Caco-2 (cell line): ENCODE measurements around the gene PPP4R3A. TPM values are rescaled to one million over a fixed set of nuclear protein-coding genes. Genes with fewer than 3 reads are reported as not detected.
"Not testable (repeated sequence)": the region's sequence is repeated elsewhere in the genome, so short reads cannot be mapped to it uniquely, and the experiment has no call there.

ENCODE experiments used
- BruUV-seq: library from RNA; stranded (reverse); fragments of 400-500 nt; replicated peaks from 2 replicates; lab custom pipeline; 2021; lab: Mats Ljungman, UMichigan
- CTCF ChIA-PET: fragments of 300-600 bp; sonication (Branson Sonifier 250); formaldehyde crosslinking; loops from one replicate; lab custom pipeline; 2022; ENCODE audit warnings: antibody characterized with exemption; lab: Charles Lee
- POLR2A ChIA-PET: fragments of 300-600 bp; sonication (Branson Sonifier 250); formaldehyde crosslinking; loops from one replicate; lab custom pipeline; 2022; ENCODE audit warnings: antibody characterized with exemption; lab: Charles Lee
- DNase-seq, 2 experiments: peaks; one replicate each; pipeline versions ENCODE4 v3.0.0 to v3.0.0-alpha.2; 2020 to 2022
- H3K27me3 ChIP-seq: replicated peaks from 2 replicates; pipeline ENCODE4 v1.6.0; 2011; ENCODE audit warnings: low read length; ENCODE audit not compliant: control insufficient read depth, insufficient read depth
- H3K36me3 ChIP-seq: 2 replicates; pipeline ENCODE4 v1.5.1; 2011; ENCODE audit warnings: low read length; ENCODE audit not compliant: control insufficient read depth, insufficient read depth
- H3K4me1 ChIP-seq: fragments of 250-450 bp; sonication (Bioruptor Pico); 2 replicates; pipeline ENCODE4 v1.5.1; 2020; ENCODE audit warnings: mild to moderate bottlenecking
- H3K4me3 ChIP-seq: 2 replicates; pipeline ENCODE4 v1.5.1; 2011; ENCODE audit warnings: low read depth, mild to moderate bottlenecking, control low read depth, low read length
- H3K9me3 ChIP-seq: fragments of 250-450 bp; sonication (Bioruptor Pico); 2 replicates; pipeline ENCODE4 v1.5.1; 2020; ENCODE audit warnings: mild to moderate bottlenecking, moderate library complexity
- H3K27ac Mint-ChIP-seq: one replicate; pipeline ENCODE4 v1.8.0; 2022; ENCODE audit warnings: mixed read lengths; ENCODE audit not compliant: unreplicated experiment
- H3K27me3 Mint-ChIP-seq: one replicate; pipeline ENCODE4 v1.8.0; 2022; ENCODE audit warnings: mixed read lengths; ENCODE audit not compliant: insufficient read depth, unreplicated experiment
- H3K36me3 Mint-ChIP-seq: one replicate; pipeline ENCODE4 v1.8.0; 2022; ENCODE audit warnings: mild to moderate bottlenecking, mixed read lengths; ENCODE audit not compliant: insufficient read depth, unreplicated experiment
- H3K4me1 Mint-ChIP-seq: one replicate; pipeline ENCODE4 v1.8.0; 2022; ENCODE audit warnings: low read depth, mixed read lengths; ENCODE audit not compliant: unreplicated experiment
- H3K4me3 Mint-ChIP-seq: one replicate; pipeline ENCODE4 v1.8.0; 2022; ENCODE audit warnings: mild to moderate bottlenecking, moderate library complexity, mixed read lengths; ENCODE audit not compliant: unreplicated experiment
- H3K9me3 Mint-ChIP-seq: one replicate; pipeline ENCODE4 v1.8.0; 2022; ENCODE audit warnings: mixed read lengths; ENCODE audit not compliant: unreplicated experiment
- intact Hi-C: fragments of 100-400 bp; cut with micrococcal nuclease; formaldehyde crosslinking; loops from one replicate; pipeline ENCODE4 v1.10.0; 2022; ENCODE audit not compliant: unreplicated experiment
- total RNA-seq: library from RNA; stranded (reverse); gene quantifications from 2 replicates; pipeline ENCODE4 v1.2.3, GENCODE V29; 2022
- TF ChIP-seq, protein P1 (sequence below), 2 experiments: fragments of 200-600 bp in 1 of 2; IDR thresholded peaks; 1 replicate in 1 of 2; 2 replicates in 1 of 2; pipeline versions ENCODE4 v1.5.1 to v1.8.0; 2011 to 2022; ENCODE audit warnings: antibody characterized with exemption in 1 of 2, control low read depth in 1 of 2, inconsistent platforms in 1 of 2, low read depth in 1 of 2, low read length in 1 of 2, mild to moderate bottlenecking in 1 of 2, moderate library complexity in 1 of 2; ENCODE audit not compliant: insufficient read depth in 1 of 2, severe bottlenecking in 1 of 2, unreplicated experiment in 1 of 2

PPP4R3A gene
- total RNA-seq, 1 experiment from 2014 or later: 98.9 TPM

GRCh38 chr14:91439345-91439744 lies 70.8 kb downstream of the PPP4R3A start:
- H3K36me3 Mint-ChIP-seq: no peaks in the 10 kb centered on the region
- H3K4me1 Mint-ChIP-seq: no peaks in the 10 kb centered on the region
- H3K27ac Mint-ChIP-seq: no peak overlapping the region
- CTCF ChIA-PET: no interaction called here
- no peak overlapping the region for H3K4me3 Mint-ChIP-seq
- no peak for DNase-seq
- Histone ChIP-seq H3K36me3 (no peaks in the 10 kb centered on the region), H3K9me3 (no peaks in the 10 kb centered on the region), H3K4me1 (no peaks in the 10 kb centered on the region), H3K27me3 (no peaks in the 10 kb centered on the region), H3K4me3 (no peak overlapping the region)
- POLR2A ChIA-PET: no interaction called here
- TF ChIP-seq, protein P1, sequence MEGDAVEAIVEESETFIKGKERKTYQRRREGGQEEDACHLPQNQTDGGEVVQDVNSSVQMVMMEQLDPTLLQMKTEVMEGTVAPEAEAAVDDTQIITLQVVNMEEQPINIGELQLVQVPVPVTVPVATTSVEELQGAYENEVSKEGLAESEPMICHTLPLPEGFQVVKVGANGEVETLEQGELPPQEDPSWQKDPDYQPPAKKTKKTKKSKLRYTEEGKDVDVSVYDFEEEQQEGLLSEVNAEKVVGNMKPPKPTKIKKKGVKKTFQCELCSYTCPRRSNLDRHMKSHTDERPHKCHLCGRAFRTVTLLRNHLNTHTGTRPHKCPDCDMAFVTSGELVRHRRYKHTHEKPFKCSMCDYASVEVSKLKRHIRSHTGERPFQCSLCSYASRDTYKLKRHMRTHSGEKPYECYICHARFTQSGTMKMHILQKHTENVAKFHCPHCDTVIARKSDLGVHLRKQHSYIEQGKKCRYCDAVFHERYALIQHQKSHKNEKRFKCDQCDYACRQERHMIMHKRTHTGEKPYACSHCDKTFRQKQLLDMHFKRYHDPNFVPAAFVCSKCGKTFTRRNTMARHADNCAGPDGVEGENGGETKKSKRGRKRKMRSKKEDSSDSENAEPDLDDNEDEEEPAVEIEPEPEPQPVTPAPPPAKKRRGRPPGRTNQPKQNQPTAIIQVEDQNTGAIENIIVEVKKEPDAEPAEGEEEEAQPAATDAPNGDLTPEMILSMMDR (IDR thresholded peaks at IDR 0.05; ENCODE audit: insufficient read depth in 1 of 2, low read depth in 1 of 2, low read length in 1 of 2, severe bottlenecking in 1 of 2, unreplicated experiment in 1 of 2): no peak
- peaks cover 34% of the 10 kb centered on the region for H3K9me3 Mint-ChIP-seq
- no TSS peak for BruUV-seq
- intact Hi-C loops: no loop called here
- H3K27me3 Mint-ChIP-seq: peaks cover 7% of the 10 kb centered on the region

DNA sequence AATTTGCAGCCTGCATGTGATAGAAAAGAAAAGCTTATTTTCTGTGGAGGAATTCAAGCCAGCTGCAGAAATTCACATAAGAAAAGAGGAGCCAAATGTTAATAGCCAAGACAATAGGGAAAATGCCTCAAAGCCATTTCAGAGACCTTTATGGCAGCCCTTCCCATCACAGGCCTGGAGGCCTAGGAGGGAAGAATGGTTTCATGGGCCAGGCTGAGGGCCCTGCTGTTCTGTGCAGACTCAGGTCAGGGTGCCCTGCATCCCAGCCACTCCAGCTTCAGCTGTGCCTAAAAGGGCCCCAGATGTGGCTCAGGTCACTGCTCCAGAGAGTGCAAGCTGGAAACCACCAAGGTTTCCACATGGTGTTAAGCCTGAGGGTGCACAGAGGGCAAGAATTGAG lies 71.3 kb downstream of the PPP4R3A start:
- ChIA-PET CTCF (no interaction called here), POLR2A (no interaction called here)
- Mint-ChIP-seq H3K4me1 (no peaks in the 10 kb centered on the region), H3K9me3 (peaks cover 29% of the 10 kb centered on the region), H3K36me3 (no peaks in the 10 kb centered on the region), H3K27ac (no peak overlapping the region), H3K4me3 (no peak overlapping the region), H3K27me3 (peaks cover 4% of the 10 kb centered on the region)
- BruUV-seq: no TSS peak
- no peaks in the 10 kb centered on the region for H3K4me1 ChIP-seq
- H3K4me3 ChIP-seq: no peak overlapping the region
- intact Hi-C loops: no loop called here
- no peaks in the 10 kb centered on the region for H3K36me3 ChIP-seq
- TF ChIP-seq, protein P1 (IDR thresholded peaks at IDR 0.05; ENCODE audit: insufficient read depth in 1 of 2, low read depth in 1 of 2, low read length in 1 of 2, severe bottlenecking in 1 of 2, unreplicated experiment in 1 of 2): no peak
- DNase-seq: no peak
- H3K27me3 ChIP-seq: no peaks in the 10 kb centered on the region
- H3K9me3 ChIP-seq: no peaks in the 10 kb centered on the region

DNA sequence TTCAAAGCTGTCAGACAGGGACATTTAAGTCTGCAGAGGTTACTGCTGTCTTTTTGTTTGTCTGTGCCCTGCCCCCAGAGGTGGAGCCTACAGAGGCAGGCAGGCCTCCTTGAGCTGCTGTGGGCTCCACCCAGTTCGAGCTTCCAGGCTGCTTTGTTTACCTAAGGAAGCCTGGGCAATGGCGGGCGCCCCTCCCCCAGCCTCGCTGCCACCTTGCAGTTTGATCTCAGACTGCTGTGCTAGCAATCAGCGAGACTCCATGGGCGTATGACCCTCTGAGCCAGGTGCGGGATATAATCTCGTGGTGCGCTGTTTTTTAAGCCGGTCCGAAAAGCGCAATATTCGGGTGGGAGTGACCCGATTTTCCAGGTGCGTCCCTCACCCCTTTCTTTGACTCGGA lies 73.8 kb downstream of the PPP4R3A start:
- H3K36me3 ChIP-seq, H3K27me3 Mint-ChIP-seq, H3K36me3 Mint-ChIP-seq, H3K27me3 ChIP-seq, H3K4me1 Mint-ChIP-seq, H3K9me3 ChIP-seq, H3K27ac Mint-ChIP-seq, BruUV-seq, DNase-seq, intact Hi-C loops, H3K4me3 ChIP-seq, H3K4me3 Mint-ChIP-seq, POLR2A ChIA-PET, H3K4me1 ChIP-seq, CTCF ChIA-PET: not testable (repeated sequence)
- H3K9me3 Mint-ChIP-seq: peaks cover 24% of the 10 kb centered on the region

- H3K9me3 Mint-ChIP-seq: no peaks in the 10 kb centered on the region
- Histone ChIP-seq H3K27me3 (no peaks in the 10 kb centered on the region), H3K4me3 (no peak overlapping the region), H3K4me1 (no peaks in the 10 kb centered on the region), H3K36me3 (no peaks in the 10 kb centered on the region), H3K9me3 (no peaks in the 10 kb centered on the region)
- no peak for DNase-seq
- H3K4me3 Mint-ChIP-seq: no peak overlapping the region
- TF ChIP-seq, protein P1 (IDR thresholded peaks at IDR 0.05; ENCODE audit: insufficient read depth in 1 of 2, low read depth in 1 of 2, low read length in 1 of 2, severe bottlenecking in 1 of 2, unreplicated experiment in 1 of 2): no peak
- ChIA-PET POLR2A (no interaction called here), CTCF (no interaction called here)
- no peaks in the 10 kb centered on the region for H3K4me1 Mint-ChIP-seq
- no peaks in the 10 kb centered on the region for H3K27me3 Mint-ChIP-seq
- H3K36me3 Mint-ChIP-seq: no peaks in the 10 kb centered on the region
- BruUV-seq: no TSS peak
- intact Hi-C loops: no loop called here
- H3K27ac Mint-ChIP-seq: no peak overlapping the region
Observed at GRCh38 chr14:91429385-91429784, 80.7 kb downstream of the PPP4R3A start.

DNA sequence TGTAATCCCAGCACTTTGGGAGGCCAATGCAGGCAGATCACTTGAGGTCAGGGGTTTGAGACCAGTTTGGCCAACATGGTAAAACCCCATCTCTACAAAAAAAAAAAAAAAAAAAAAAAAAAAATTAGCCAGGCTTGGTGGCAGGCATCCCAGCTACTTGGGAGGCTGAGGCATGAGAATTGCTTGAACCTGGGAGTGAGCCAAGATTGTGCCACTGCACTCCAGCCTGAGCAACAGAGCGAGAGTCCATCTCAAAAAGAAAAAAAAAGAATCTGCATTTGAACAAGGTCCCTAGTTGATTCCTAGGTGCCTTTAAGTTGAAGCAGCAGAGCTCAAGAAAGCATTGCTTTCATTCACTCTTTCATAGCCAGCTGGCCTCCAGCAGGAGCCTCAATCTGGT lies 81.2 kb downstream of the PPP4R3A start:
- DNase-seq, H3K9me3 ChIP-seq, H3K4me3 ChIP-seq, H3K4me3 Mint-ChIP-seq, H3K36me3 Mint-ChIP-seq, H3K4me1 Mint-ChIP-seq, H3K4me1 ChIP-seq, H3K27ac Mint-ChIP-seq, CTCF ChIA-PET, H3K36me3 ChIP-seq, H3K27me3 ChIP-seq, H3K9me3 Mint-ChIP-seq, BruUV-seq, H3K27me3 Mint-ChIP-seq, POLR2A ChIA-PET, intact Hi-C loops: not testable (repeated sequence)
